Vagina (tissue), 2 donors: ENCODE data around the gene RPL13A.

Experiments used
- CTCF ChIP-seq, 3 experiments: fragments of 450-650 bp in 2 of 3; fragments of 200-600 bp in 1 of 3; sonication (generic) in 1 of 3; IDR thresholded peaks; one replicate each; pipeline ENCODE4 v1.5.1; 2017 to 2019; ENCODE audit warnings: antibody characterized with exemption in 3 of 3, mild to moderate bottlenecking in 2 of 3, moderate library complexity in 2 of 3
- POLR2A ChIP-seq, 2 donors: fragments of 450-650 bp; IDR thresholded peaks; one replicate each; pipeline ENCODE4 v1.6.1; 2017; ENCODE audit warnings: antibody characterized with exemption in 2 of 2, mild to moderate bottlenecking in 2 of 2, moderate library complexity in 2 of 2

GRCh38 chr19:49514151-49514550 is 26.7 kb downstream of the RPL13A start:
- TF ChIP-seq CTCF (IDR thresholded peaks at IDR 0.05) (no peak), POLR2A (IDR thresholded peaks at IDR 0.05) (no peak)
